Measurements from ENCODE around the gene IPO4.

IPO4 gene

GRCh38 chr14:24196071-24197055 lies 7.7 kb upstream of the IPO4 start:
- no peaks in the 10 kb centered on the region for H3K9me3 ChIP-seq (ENCODE audit: control insufficient read depth, low read length)
- peak overlapping the region; percentile 99 for H3K9ac ChIP-seq
- H3K27me3 ChIP-seq (ENCODE audit: control insufficient read depth, insufficient read depth, low read length), result no peaks in the 10 kb centered on the region
- H3K27ac ChIP-seq, result peak overlapping the region; percentile 99
- TF ChIP-seq CTCF (IDR thresholded peaks at IDR 0.05), result no peak
- H3K4me1 ChIP-seq, result peaks cover 9% of the 10 kb centered on the region
- H3K4me3 ChIP-seq (ENCODE audit: low read depth, low read length), result peak overlapping the region; percentile 100
- peak overlapping the region; percentile 95 for H3K4me2 ChIP-seq (ENCODE audit: low read length)
- H2AFZ ChIP-seq, result peak overlapping the region; percentile 97
- H3K36me3 ChIP-seq (ENCODE audit: control insufficient read depth, insufficient read depth, low read length), result no peaks in the 10 kb centered on the region
- peaks cover 26% of the 10 kb centered on the region for H3K79me2 ChIP-seq

DNA sequence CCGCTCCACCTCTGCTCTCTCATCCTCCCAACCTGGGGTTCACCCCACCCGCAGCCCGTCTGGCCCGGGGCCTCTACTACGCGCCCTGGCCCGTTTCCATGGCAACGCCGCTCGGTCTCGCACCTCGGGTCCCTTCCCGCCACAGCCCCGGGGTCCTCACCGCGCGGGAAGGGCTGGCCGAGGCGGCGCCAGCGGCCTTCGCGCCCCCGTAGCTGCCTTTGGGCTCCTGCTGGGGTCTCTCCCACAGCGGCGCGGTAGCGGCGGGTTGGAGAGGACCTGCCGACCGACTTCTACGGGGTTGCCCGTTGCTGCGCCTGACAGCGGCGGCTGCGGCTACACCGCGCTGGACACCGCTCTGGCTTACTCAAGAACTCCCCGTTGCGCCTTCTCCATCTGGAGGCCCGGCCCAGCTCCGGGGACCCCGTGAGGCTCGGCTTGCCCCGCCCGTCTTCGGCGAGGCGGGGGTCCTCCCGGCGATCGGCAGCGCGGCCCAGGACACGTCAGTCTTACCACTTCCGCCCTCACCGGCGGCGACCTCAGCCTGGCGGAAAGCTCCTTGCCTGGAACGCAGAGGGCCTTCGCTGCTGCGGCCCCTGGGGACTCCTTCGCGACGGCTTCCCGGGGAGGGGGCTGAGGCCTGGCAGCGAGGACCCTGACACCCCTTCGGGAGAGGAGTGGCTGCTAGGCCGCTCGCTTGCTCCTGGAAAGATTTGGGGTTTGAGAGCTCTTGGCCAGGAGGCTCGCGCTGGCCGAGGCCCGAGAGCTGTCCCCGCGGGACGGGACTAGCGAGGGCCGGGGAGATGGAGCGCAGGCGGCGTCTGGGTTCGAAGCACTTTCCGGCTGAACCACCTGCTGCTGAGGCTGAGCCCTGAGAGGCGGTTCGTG lies 6.8 kb upstream of the IPO4 start, which contains the start of gene TM9SF1:
Gene TM9SF1, minus strand, starts transcription at position 256 of the 885 bp plus-strand sequence. CDS start 422 bp downstream, outside the sequence.
- Histone ChIP-seq H3K4me1 (peaks cover 9% of the 10 kb centered on the region), H3K27ac (peak within 1 kb of the TSS; percentile 99), H3K9ac (peak within 1 kb of the TSS; percentile 99), H2AFZ (peak within 1 kb of the TSS; percentile 97), H3K36me3 (ENCODE audit: control insufficient read depth, insufficient read depth, low read length) (no peaks in the 10 kb centered on the region), H3K27me3 (ENCODE audit: control insufficient read depth, insufficient read depth, low read length) (no peaks in the 10 kb centered on the region), H3K4me2 (ENCODE audit: low read length) (peak within 1 kb of the TSS; percentile 95), H3K9me3 (ENCODE audit: control insufficient read depth, low read length) (no peaks in the 10 kb centered on the region), H3K79me2 (peaks cover 26% of the 10 kb centered on the region), H3K4me3 (ENCODE audit: low read depth, low read length) (peak within 1 kb of the TSS; percentile 100)
- TF ChIP-seq CTCF (IDR thresholded peaks at IDR 0.05), result peak; percentile 2

- Histone ChIP-seq H3K36me3 (ENCODE audit: control insufficient read depth, insufficient read depth, low read length) (no peaks in the 10 kb centered on the region), H3K9ac (peak overlapping the region; percentile 99), H3K79me2 (peaks cover 23% of the 10 kb centered on the region), H3K27ac (peak overlapping the region; percentile 99), H3K4me2 (ENCODE audit: low read length) (peak overlapping the region; percentile 95), H3K27me3 (ENCODE audit: control insufficient read depth, insufficient read depth, low read length) (no peaks in the 10 kb centered on the region), H3K9me3 (ENCODE audit: control insufficient read depth, low read length) (no peaks in the 10 kb centered on the region), H3K4me3 (ENCODE audit: low read depth, low read length) (peak overlapping the region; percentile 100), H2AFZ (peak overlapping the region; percentile 97), H3K4me1 (peaks cover 9% of the 10 kb centered on the region)
- TF ChIP-seq CTCF (IDR thresholded peaks at IDR 0.05), result no peak
Measured at GRCh38 chr14:24194873-24195185, 6.2 kb upstream of the IPO4 start.

GRCh38 chr14:24194186-24194872 lies 5.7 kb upstream of the IPO4 start:
- Histone ChIP-seq H3K4me3 (ENCODE audit: low read depth, low read length) (peak overlapping the region; percentile 100), H3K4me2 (ENCODE audit: low read length) (peak overlapping the region; percentile 95), H3K9ac (no peak overlapping the region), H3K27ac (peak overlapping the region; percentile 99), H3K4me1 (peaks cover 9% of the 10 kb centered on the region), H3K9me3 (ENCODE audit: control insufficient read depth, low read length) (no peaks in the 10 kb centered on the region), H3K27me3 (ENCODE audit: control insufficient read depth, insufficient read depth, low read length) (no peaks in the 10 kb centered on the region), H3K36me3 (ENCODE audit: control insufficient read depth, insufficient read depth, low read length) (no peaks in the 10 kb centered on the region), H2AFZ (no peak overlapping the region), H3K79me2 (peaks cover 20% of the 10 kb centered on the region)
- TF ChIP-seq CTCF (IDR thresholded peaks at IDR 0.05), result no peak

All from parathyroid adenoma (tissue), 2 donors.